ENCODE data around the gene WDPCP.
A peak's percentile ranks its signal among the peaks of the same experiment; 100 is the strongest.
"Not testable (repeated sequence)": the region's sequence is repeated elsewhere in the genome, so short reads cannot be mapped to it uniquely, and the experiment has no call there.

The WDPCP gene

DNA sequence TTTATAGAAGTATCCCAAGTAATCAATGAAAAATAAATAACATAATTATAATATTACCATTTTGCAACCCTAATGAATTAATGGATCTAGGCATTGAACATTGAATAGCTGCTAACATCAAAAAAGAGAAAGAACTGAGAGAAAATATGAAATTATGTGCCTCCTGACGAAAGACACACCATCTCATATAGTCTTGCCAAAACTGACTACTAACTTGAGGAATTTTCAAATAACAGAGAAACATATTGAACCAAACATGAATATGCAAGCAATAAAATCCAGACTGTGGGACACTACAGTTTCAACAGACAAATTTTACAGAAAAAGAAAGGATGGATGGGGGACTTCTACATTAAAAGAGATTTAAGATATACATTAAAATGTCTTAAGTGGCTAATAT lies 165.7 kb downstream of the WDPCP start:
- H3K4me3 ChIP-seq (ENCODE audit: low read depth, low read length) = no peak overlapping the region
- TF ChIP-seq, protein P1, sequence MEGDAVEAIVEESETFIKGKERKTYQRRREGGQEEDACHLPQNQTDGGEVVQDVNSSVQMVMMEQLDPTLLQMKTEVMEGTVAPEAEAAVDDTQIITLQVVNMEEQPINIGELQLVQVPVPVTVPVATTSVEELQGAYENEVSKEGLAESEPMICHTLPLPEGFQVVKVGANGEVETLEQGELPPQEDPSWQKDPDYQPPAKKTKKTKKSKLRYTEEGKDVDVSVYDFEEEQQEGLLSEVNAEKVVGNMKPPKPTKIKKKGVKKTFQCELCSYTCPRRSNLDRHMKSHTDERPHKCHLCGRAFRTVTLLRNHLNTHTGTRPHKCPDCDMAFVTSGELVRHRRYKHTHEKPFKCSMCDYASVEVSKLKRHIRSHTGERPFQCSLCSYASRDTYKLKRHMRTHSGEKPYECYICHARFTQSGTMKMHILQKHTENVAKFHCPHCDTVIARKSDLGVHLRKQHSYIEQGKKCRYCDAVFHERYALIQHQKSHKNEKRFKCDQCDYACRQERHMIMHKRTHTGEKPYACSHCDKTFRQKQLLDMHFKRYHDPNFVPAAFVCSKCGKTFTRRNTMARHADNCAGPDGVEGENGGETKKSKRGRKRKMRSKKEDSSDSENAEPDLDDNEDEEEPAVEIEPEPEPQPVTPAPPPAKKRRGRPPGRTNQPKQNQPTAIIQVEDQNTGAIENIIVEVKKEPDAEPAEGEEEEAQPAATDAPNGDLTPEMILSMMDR (IDR thresholded peaks at IDR 0.05; ENCODE audit: control insufficient read depth, extremely low read depth, insufficient read depth) = no peak
- no peak for DNase-seq (ENCODE audit: low read depth)

DNA sequence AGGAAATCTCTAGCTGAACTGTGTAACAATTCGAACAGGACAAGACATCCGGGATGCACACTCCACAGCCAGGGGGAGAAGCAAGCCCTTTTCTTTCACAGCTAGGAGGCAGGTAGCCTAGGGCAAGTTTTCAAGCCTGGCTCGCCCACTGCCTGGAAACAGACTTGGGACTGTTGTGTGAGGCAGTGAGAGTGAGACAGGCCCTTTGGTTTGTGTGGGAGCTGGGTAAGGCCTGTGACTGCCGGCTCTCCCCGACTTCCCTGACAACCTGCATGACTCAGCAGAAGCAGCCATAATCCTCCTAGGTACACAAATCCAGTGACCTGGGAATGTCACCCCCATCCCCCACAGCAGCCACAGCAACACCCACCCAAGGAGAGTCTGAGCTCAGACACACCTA lies 179.7 kb downstream of the WDPCP start:
- TF ChIP-seq, protein P1 (IDR thresholded peaks at IDR 0.05; ENCODE audit: control insufficient read depth, extremely low read depth, insufficient read depth) = no peak
- no peak overlapping the region for H3K4me3 ChIP-seq (ENCODE audit: low read depth, low read length)
- DNase-seq (ENCODE audit: low read depth) = no peak

DNA sequence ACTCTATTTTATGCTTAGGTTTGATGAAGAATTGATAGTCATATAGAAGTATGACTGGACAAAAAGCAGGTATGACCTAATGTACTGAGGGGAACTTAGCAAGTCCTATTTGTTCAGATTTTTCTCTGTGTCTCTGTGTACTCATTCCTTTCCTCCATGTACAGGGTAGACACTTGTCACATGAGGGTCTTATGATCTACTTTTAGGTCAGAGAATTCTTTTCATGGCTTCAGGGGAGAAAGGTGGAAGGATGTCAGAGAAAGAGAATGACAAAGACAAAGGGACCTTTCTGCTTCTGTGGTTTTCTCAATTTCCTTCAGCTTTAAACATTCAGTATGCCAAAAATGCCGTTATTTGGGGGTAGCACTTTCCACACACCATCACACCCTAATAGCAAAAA lies 181.6 kb downstream of the WDPCP start:
- H3K4me3 ChIP-seq (ENCODE audit: low read depth, low read length) = no peak overlapping the region
- TF ChIP-seq, protein P1 (IDR thresholded peaks at IDR 0.05; ENCODE audit: control insufficient read depth, extremely low read depth, insufficient read depth) = no peak
- no peak for DNase-seq (ENCODE audit: low read depth)

DNA sequence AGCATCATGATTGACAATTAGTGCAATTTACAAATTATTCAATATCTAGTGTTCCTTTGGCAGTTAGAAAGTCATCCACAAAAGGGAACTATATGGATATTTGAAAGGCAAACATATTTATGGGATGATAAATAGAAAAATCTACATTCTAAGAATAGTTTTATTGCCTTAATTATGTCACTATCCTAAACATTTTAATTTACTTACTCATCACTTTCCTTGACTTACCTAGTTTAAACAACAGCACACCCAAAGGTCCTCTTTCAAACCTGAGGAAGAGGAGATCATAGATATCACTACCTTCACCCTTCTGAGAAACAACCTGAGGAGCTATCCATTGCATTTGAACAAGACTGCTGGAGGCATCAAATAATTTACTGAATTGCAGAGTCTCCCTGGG lies 184.5 kb downstream of the WDPCP start:
- DNase-seq (ENCODE audit: low read depth) = no peak
- TF ChIP-seq, protein P1 (IDR thresholded peaks at IDR 0.05; ENCODE audit: control insufficient read depth, extremely low read depth, insufficient read depth) = no peak
- no peak overlapping the region for H3K4me3 ChIP-seq (ENCODE audit: low read depth, low read length)

DNA sequence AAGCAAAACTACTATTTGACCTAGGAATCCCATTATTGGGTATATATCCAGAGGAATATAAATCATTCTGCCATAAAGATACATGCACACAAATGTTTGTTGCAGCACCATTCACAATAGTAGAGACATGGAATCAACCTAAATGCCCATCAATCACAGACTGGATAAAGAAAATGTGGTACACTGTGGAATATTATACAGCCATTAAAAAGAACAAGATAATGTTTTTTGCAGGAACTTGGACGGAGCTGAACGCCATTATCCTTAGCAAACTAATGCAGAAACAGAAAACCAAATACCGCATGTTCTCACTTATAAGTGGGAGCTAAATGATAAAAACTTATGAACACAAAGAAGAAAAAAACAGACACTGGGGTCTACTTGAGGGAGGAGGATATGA lies 185.4 kb downstream of the WDPCP start:
- not testable (repeated sequence) for H3K4me3 ChIP-seq (ENCODE audit: low read depth, low read length)

DNA sequence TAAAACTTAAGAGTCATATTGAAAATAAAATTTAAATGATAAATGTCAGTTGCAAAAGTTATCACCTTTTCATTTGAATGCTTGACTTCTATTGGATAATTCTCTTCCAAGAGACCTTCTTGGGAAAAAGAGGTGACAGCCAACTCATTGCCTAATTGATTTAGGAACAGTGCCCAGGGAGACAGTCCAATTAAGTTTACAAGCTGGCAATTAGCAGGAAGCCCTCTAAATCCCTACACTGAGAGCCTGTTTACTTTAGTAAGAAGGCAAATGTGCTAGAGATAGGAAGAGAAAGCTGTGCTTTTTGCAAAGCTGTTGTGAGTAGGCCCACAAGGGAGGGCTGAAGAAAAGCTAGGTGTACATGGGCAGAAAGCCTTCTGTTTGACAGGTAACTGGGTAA lies 189.1 kb downstream of the WDPCP start:
- peak; percentile 1 for DNase-seq (ENCODE audit: low read depth)
- TF ChIP-seq, protein P1 (IDR thresholded peaks at IDR 0.05; ENCODE audit: control insufficient read depth, extremely low read depth, insufficient read depth) = no peak
- H3K4me3 ChIP-seq (ENCODE audit: low read depth, low read length) = no peak overlapping the region

More for the DNA sequence above, 185.4 kb downstream of the WDPCP start:
- not testable (repeated sequence) for DNase-seq (ENCODE audit: low read depth)

DNA sequence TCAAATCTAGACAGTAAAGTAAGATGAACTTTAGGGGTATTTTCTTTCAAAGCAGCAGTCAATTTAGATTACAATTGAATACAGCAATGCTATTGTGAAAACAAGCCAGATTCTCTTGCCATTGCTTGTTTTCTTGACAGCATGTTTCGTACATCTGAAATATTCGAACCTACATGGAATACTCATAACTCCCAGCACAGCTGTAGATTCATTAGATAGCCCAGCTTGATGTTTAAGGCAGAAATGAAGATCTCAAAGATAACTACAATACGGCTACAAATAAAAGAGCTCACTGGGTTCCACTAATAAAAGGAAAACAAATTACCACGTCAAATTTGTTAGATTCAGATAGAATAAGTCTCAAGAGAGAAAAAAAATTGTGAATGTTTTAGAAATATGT lies 208.8 kb downstream of the WDPCP start:
- H3K4me3 ChIP-seq (ENCODE audit: low read depth, low read length) = no peak overlapping the region
- no peak for DNase-seq (ENCODE audit: low read depth)
- TF ChIP-seq, protein P1 (IDR thresholded peaks at IDR 0.05; ENCODE audit: control insufficient read depth, extremely low read depth, insufficient read depth) = no peak

Data from LNCaP clone FGC (cell line).